RWPE2 (cell line): ENCODE data around the gene BMERB1.
"Not testable (repeated sequence)": the region's sequence is repeated elsewhere in the genome, so short reads cannot be mapped to it uniquely, and the experiment has no call there.

ENCODE experiments used
- ATAC-seq: fragments of 200-7000 bp; cut with Tn5 transposase; 3 replicates; pipeline ENCODE4 v1.9.1; 2021; ENCODE audit warnings: low read depth
- DNase-seq: peaks from one replicate; pipeline ENCODE4 v3.0.0-alpha.2; 2020; ENCODE audit warnings: low spot score
- H3K27ac ChIP-seq: fragments of 450-650 bp; 2 replicates; pipeline ENCODE4 v1.5.1; 2017; ENCODE audit warnings: mild to moderate bottlenecking; ENCODE audit not compliant: poor library complexity, severe bottlenecking
- H3K27me3 ChIP-seq: fragments of 250-450 bp; sonication (Bioruptor Pico); 2 replicates; pipeline ENCODE4 v1.5.1; 2021; ENCODE audit warnings: mild to moderate bottlenecking, moderate library complexity; ENCODE audit not compliant: insufficient read depth, poor library complexity, severe bottlenecking
- H3K36me3 ChIP-seq: fragments of 250-450 bp; sonication (Bioruptor Pico); 2 replicates; pipeline ENCODE4 v1.5.1; 2020; ENCODE audit warnings: low read depth, mild to moderate bottlenecking, moderate library complexity
- H3K4me1 ChIP-seq: fragments of 250-450 bp; sonication (Bioruptor Pico); 2 replicates; pipeline ENCODE4 v1.5.1; 2021; ENCODE audit warnings: mild to moderate bottlenecking, moderate library complexity; ENCODE audit not compliant: insufficient read depth, poor library complexity, severe bottlenecking
- H3K4me3 ChIP-seq: fragments of 250-450 bp; sonication (Bioruptor Pico); 2 replicates; pipeline ENCODE4 v1.5.1; 2021; ENCODE audit warnings: mild to moderate bottlenecking, moderate library complexity; ENCODE audit not compliant: severe bottlenecking
- H3K9me3 ChIP-seq: fragments of 250-450 bp; sonication (Bioruptor Pico); 2 replicates; pipeline ENCODE4 v1.5.1; 2021; ENCODE audit warnings: mild to moderate bottlenecking, moderate library complexity; ENCODE audit not compliant: severe bottlenecking
- TF ChIP-seq, protein P1 (sequence below): fragments of 450-650 bp; IDR thresholded peaks from one replicate; pipeline ENCODE4 v1.5.1; 2017; ENCODE audit warnings: mild to moderate bottlenecking, moderate library complexity; ENCODE audit not compliant: poor library complexity, severe bottlenecking

Gene BMERB1

DNA sequence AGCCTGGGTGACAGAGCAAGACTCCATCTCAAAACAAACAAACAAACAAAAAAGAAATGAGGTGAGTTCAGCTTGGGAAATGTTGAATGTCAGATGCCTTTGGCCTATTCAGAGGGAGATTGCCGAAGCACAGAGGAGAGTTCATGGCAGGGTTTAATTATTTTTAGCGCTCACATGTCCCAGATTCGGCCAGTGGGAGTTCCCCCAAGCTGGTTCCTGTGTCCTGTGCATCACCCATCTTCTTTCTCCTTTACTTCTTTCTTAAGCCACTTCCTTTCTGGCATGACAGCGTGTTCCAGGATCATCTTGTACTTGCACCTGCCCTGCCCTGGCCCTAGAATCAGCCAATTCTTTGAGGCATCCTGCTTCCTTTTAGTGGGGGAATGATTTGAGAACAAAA is 29.6 kb upstream of the BMERB1 start:
- ATAC-seq = peak; percentile 25; the same call in 2 of the 3 replicates
- H3K4me1 ChIP-seq = no peaks in the 10 kb centered on the region
- no peaks in the 10 kb centered on the region for H3K9me3 ChIP-seq
- no peaks in the 10 kb centered on the region for H3K36me3 ChIP-seq
- H3K27ac ChIP-seq = no peak overlapping the region
- no peak for DNase-seq
- TF ChIP-seq, protein P1, sequence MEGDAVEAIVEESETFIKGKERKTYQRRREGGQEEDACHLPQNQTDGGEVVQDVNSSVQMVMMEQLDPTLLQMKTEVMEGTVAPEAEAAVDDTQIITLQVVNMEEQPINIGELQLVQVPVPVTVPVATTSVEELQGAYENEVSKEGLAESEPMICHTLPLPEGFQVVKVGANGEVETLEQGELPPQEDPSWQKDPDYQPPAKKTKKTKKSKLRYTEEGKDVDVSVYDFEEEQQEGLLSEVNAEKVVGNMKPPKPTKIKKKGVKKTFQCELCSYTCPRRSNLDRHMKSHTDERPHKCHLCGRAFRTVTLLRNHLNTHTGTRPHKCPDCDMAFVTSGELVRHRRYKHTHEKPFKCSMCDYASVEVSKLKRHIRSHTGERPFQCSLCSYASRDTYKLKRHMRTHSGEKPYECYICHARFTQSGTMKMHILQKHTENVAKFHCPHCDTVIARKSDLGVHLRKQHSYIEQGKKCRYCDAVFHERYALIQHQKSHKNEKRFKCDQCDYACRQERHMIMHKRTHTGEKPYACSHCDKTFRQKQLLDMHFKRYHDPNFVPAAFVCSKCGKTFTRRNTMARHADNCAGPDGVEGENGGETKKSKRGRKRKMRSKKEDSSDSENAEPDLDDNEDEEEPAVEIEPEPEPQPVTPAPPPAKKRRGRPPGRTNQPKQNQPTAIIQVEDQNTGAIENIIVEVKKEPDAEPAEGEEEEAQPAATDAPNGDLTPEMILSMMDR = no peak
- H3K27me3 ChIP-seq = no peaks in the 10 kb centered on the region
- no peak overlapping the region for H3K4me3 ChIP-seq

DNA sequence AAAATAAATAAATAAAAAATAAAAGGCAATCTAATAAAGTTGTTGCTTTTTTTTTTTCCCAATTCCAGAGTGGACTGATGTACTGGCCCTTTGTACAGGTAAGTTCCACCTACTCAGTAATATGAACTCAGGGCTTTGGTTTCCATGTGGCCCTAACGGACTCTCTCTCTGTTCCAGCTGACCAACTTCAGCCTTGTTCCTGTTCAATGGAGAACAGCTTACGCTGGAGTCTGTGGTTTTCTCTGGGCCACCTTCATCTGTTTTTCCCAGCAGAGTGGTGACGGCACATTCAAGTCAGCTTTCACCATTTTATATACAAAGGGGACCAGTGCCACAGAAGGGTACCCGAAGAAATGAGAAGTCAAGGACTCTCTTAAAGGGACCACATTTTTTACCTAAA is 26.6 kb upstream of the BMERB1 start:
- not testable (repeated sequence) for DNase-seq, H3K4me3 ChIP-seq, H3K27ac ChIP-seq, H3K36me3 ChIP-seq, H3K9me3 ChIP-seq, H3K4me1 ChIP-seq, H3K27me3 ChIP-seq, ATAC-seq

DNA sequence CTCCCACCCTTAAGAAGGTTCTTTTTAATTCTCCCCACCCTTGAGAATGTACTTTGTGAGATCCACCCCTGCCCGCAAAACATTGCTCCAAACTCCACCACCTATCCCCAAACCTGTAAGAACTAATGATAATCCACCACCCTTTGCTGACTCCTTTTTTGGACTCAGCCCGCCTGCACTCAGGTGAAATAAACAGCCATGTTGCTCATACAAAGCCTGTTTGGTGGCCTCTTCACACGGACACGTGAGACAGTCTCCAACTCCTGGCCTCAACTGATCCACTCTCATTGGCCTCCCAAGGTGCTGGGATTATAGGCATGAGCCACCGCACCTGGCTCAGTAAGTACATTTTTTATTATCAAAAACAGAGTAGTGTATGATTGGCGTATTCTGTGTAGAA is 24.9 kb upstream of the BMERB1 start:
- not testable (repeated sequence) for H3K27ac ChIP-seq, H3K4me3 ChIP-seq, H3K4me1 ChIP-seq, DNase-seq, H3K36me3 ChIP-seq, ATAC-seq, H3K9me3 ChIP-seq, H3K27me3 ChIP-seq

DNA sequence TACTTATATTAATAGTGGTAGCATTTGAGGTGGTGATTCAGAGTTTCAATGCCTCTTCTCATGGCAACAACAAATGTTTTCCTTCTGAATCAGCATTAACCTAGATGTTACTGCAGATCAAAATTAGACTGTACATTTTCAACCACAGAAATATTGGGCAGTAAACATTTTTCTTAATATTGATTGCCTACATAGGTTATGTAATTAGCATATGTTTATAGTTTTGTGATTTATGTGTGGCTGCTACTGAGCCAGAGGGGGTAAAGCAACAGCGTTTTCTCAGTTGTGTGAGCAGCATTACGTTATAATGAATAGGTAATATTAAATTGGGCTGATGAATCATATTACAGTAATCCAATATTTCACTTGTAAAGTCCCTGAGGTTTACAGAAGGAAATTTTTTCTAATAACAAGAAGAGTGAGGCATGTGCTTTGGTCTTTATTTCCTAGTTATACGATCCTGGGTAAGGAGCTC is 18.8 kb upstream of the BMERB1 start:
- H3K27ac ChIP-seq = peak overlapping the region; percentile 19
- TF ChIP-seq, protein P1 = no peak
- no peak for DNase-seq
- H3K36me3 ChIP-seq = no peaks in the 10 kb centered on the region
- peak; percentile 82 for ATAC-seq
- H3K4me1 ChIP-seq = peaks cover 9% of the 10 kb centered on the region
- no peak overlapping the region for H3K4me3 ChIP-seq
- no peaks in the 10 kb centered on the region for H3K27me3 ChIP-seq
- H3K9me3 ChIP-seq = no peaks in the 10 kb centered on the region

DNA sequence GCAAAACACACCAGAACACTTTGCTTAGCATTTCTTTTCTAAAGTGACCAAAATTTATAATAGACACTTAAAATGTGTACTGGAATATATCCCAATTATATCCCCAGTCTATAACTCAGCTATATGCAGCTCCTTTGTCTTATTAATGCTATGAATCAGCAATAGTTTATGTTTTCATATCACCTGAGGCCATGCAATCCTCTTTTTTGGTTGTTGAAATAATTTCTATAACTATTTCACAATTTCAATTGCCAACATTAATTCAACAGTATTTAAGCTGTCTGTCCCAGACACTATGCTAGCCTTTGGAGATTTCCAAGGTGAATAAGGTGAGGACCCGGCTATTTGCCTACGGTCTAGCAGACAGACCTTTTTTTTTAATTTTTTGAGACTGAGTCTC is 17.2 kb upstream of the BMERB1 start:
- TF ChIP-seq, protein P1 = no peak
- Histone ChIP-seq H3K4me3 (no peak overlapping the region), H3K36me3 (no peaks in the 10 kb centered on the region)

DNA sequence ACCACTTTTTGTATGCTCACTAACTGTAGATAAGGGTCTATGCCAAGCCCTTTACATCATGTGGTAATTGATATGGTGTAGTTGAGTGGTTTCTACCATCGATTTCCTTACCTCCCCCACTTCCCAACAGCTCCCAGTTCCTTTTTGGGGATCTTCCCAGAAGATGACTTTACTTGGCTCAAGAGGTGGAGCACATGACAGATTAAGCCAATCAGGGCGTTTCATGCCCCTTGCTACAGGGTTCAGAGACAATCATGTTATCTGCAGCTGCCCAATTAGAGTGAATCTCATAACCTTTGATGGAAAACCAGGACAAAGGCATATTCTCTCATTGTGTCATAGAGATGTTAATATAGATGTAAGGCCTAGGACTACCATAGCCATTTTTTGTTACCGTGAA is 16.2 kb upstream of the BMERB1 start:
- Histone ChIP-seq H3K27me3 (no peaks in the 10 kb centered on the region), H3K4me1 (peaks cover 9% of the 10 kb centered on the region), H3K27ac (no peak overlapping the region), H3K4me3 (no peak overlapping the region), H3K36me3 (no peaks in the 10 kb centered on the region), H3K9me3 (no peaks in the 10 kb centered on the region)
- TF ChIP-seq, protein P1 = no peak
- DNase-seq (no peak), ATAC-seq (no peak)

More for the DNA sequence above, 17.2 kb upstream of the BMERB1 start:
- ATAC-seq (no peak), DNase-seq (no peak)
- no peaks in the 10 kb centered on the region for H3K9me3 ChIP-seq
- H3K4me1 ChIP-seq = peaks cover 9% of the 10 kb centered on the region
- H3K27ac ChIP-seq = no peak overlapping the region
- no peaks in the 10 kb centered on the region for H3K27me3 ChIP-seq

DNA sequence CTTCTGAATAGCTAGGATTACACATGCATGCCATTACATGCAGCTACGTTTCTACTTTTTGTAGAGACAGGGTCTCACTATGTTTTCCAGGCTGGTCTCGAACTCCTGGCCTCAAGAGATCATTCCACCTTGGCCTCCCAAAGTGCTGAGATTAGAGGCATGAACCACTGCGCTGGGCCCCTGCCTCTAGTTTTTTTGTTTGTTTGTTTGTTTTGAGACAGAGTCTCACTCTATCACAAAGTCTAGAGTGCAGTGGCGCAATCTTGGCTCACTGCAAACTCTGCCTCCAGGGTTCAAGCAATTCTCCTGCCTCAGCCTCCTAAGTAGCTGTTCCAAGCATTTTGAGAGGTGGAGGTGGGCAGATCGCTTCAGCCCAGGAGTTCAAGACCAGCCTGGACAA is 12.7 kb upstream of the BMERB1 start:
- H3K4me1 ChIP-seq, H3K9me3 ChIP-seq, H3K27ac ChIP-seq, ATAC-seq, H3K4me3 ChIP-seq, H3K27me3 ChIP-seq, DNase-seq, H3K36me3 ChIP-seq: not testable (repeated sequence)
